ENCODE results near the gene YPEL2.
A peak's percentile ranks its signal among the peaks of the same experiment; 100 is the strongest.

The YPEL2 gene

DNA sequence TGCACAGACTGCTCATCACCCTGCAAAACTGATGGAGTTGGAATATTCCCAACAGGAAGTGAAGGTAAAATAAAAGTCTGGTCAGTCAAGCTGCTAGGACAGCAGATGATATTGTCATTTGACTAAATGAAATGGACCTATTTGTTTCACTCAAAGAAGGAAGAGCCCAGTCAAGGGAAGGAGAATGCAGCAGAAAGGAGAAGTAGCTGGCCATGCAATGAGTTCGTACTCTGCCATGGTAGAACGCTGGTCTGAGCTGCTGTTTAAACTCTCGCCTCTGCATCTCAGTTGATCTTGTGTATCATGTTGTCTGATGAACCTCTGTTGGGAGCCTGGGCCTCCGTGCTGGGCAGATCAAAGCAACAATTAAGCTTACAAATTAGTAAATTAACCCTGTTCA lies 15.6 kb upstream of the YPEL2 start:
- DNase-seq (ENCODE audit: low spot score) = no peak
- H3K4me3 ChIP-seq = no peak overlapping the region
- no peak for TF ChIP-seq CTCF (IDR thresholded peaks at IDR 0.05)
- no peak overlapping the region for H3K27ac ChIP-seq

- DNase-seq (ENCODE audit: low spot score) = no peak
- Histone ChIP-seq H3K27ac (peak overlapping the region; percentile 62 to 65), H3K4me3 (no peak overlapping the region)
- TF ChIP-seq CTCF (IDR thresholded peaks at IDR 0.05) = no peak
Measured at GRCh38 chr17:59327121-59327980, 4.1 kb upstream of the YPEL2 start.

GRCh38 chr17:59327981-59328290 lies 3.5 kb upstream of the YPEL2 start:
- no peak overlapping the region for H3K4me3 ChIP-seq

GRCh38 chr17:59328601-59329000 lies 2.9 kb upstream of the YPEL2 start:
- Histone ChIP-seq H3K4me3 (no peak overlapping the region), H3K27ac (peak overlapping the region in 1 of 2 donors; percentile 100)
- no peak for DNase-seq (ENCODE audit: low spot score)
- no peak for TF ChIP-seq CTCF (IDR thresholded peaks at IDR 0.05)

More at GRCh38 chr17:59327981-59328290, 3.5 kb upstream of the YPEL2 start:
- no peak for TF ChIP-seq CTCF (IDR thresholded peaks at IDR 0.05)
- DNase-seq (ENCODE audit: low spot score) = no peak
- peak overlapping the region; percentile 62 to 65 for H3K27ac ChIP-seq

- DNase-seq (ENCODE audit: low spot score) = peak; percentile 77
- no peak overlapping the region for H3K4me3 ChIP-seq
- TF ChIP-seq CTCF (IDR thresholded peaks at IDR 0.05) = peak; percentile 64
- peak overlapping the region; percentile 92 to 100 for H3K27ac ChIP-seq
Measured at GRCh38 chr17:59329176-59330052, 2.0 kb upstream of the YPEL2 start.

- DNase-seq (ENCODE audit: low spot score) = peak; percentile 78
- no peak for TF ChIP-seq CTCF (IDR thresholded peaks at IDR 0.05)
- Histone ChIP-seq H3K4me3 (peak overlapping the region; percentile 94), H3K27ac (peak overlapping the region; percentile 92 to 100)
Measured at GRCh38 chr17:59330053-59330942, 1.2 kb upstream of the YPEL2 start.
